Measurements from ENCODE around the gene KCNH5.
A peak's percentile ranks its signal among the peaks of the same experiment; 100 is the strongest.

KCNH5 gene

GRCh38 chr14:62939970-62940369 is 105.3 kb downstream of the KCNH5 start:
- no peak for DNase-seq (ENCODE audit: low read depth in 2 of 2)
- no peak for TF ChIP-seq CTCF (IDR thresholded peaks at IDR 0.05; ENCODE audit: low read depth, low read length)
- H3K4me3 ChIP-seq (replicated peaks in 1 of 2; ENCODE audit: low read depth in 2 of 2, low read length in 2 of 2): no peak overlapping the region

GRCh38 chr14:62938778-62939177 is 106.5 kb downstream of the KCNH5 start:
- TF ChIP-seq CTCF (IDR thresholded peaks at IDR 0.05; ENCODE audit: low read depth, low read length): no peak
- H3K4me3 ChIP-seq (replicated peaks in 1 of 2; ENCODE audit: low read depth in 2 of 2, low read length in 2 of 2): no peak overlapping the region

GRCh38 chr14:62934439-62934838 is 110.8 kb downstream of the KCNH5 start:
- DNase-seq (ENCODE audit: low read depth in 2 of 2): no peak
- H3K4me3 ChIP-seq (replicated peaks in 1 of 2; ENCODE audit: low read depth in 2 of 2, low read length in 2 of 2): no peak overlapping the region
- TF ChIP-seq CTCF (IDR thresholded peaks at IDR 0.05; ENCODE audit: low read depth, low read length): no peak

More at GRCh38 chr14:62938778-62939177, 106.5 kb downstream of the KCNH5 start:
- DNase-seq (ENCODE audit: low read depth in 2 of 2): no peak

DNA sequence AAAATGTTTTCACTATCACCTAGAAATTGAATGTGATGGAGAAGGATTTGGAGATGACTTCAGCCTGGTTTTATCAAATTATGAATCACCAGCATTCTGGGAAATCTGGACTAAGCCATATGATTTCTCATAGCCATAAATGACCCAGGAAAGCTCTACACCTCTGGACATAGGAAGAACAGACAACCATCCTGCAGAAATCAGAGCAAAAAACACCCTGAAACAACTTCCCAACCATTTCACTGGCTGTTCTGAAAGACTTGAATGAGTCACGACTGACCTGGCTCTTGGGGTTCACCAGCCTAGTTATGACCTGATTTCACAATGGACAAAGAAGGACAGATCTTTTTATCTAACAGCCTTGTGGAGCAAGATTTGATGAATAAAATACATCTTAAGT is 123.8 kb downstream of the KCNH5 start:
- peak in 1 of 2 donors; percentile 3 for DNase-seq (ENCODE audit: low read depth in 2 of 2)

GRCh38 chr14:62916551-62916950 is 128.7 kb downstream of the KCNH5 start:
- H3K4me3 ChIP-seq (replicated peaks in 1 of 2; ENCODE audit: low read depth in 2 of 2, low read length in 2 of 2): no peak overlapping the region
- no peak for TF ChIP-seq CTCF (IDR thresholded peaks at IDR 0.05; ENCODE audit: low read depth, low read length)
- DNase-seq (ENCODE audit: low read depth in 2 of 2): no peak

More for the DNA sequence above, 123.8 kb downstream of the KCNH5 start:
- no peak overlapping the region for H3K4me3 ChIP-seq (replicated peaks in 1 of 2; ENCODE audit: low read depth in 2 of 2, low read length in 2 of 2)
- TF ChIP-seq CTCF (IDR thresholded peaks at IDR 0.05; ENCODE audit: low read depth, low read length): no peak

DNA sequence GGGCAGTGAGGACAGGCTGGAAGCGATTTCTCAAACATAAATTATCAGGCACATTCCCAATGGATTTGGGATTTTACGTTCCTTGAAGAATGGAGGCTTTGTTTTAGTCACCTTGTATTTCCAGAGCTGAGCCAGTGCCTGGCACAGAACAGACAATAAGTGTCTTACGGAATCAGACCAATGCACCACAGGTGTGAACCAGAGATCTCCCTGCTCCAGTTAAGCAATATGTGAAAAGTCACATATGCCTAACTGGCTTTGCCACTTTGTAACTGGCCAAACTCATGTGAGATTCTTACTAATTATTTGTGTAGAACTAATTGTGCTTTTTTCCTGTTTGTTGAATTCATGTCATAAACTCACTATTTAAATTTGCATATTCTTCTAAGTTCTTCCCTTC is 130.4 kb downstream of the KCNH5 start:
- H3K4me3 ChIP-seq (replicated peaks in 1 of 2; ENCODE audit: low read depth in 2 of 2, low read length in 2 of 2): no peak overlapping the region
- DNase-seq (ENCODE audit: low read depth in 2 of 2): no peak
- TF ChIP-seq CTCF (IDR thresholded peaks at IDR 0.05; ENCODE audit: low read depth, low read length): no peak

- no peak overlapping the region for H3K4me3 ChIP-seq (replicated peaks in 1 of 2; ENCODE audit: low read depth in 2 of 2, low read length in 2 of 2)
- TF ChIP-seq CTCF (IDR thresholded peaks at IDR 0.05; ENCODE audit: low read depth, low read length): no peak
- peak in 1 of 2 donors; percentile 39 for DNase-seq (ENCODE audit: low read depth in 2 of 2)
These were observed 131.2 kb downstream of the KCNH5 start for GRCh38 chr14:62914025-62914424.

Data from cardiac fibroblast (primary cell).